ENCODE measurements around the gene ITPR1.
"Not testable (repeated sequence)": the region's sequence is repeated elsewhere in the genome, so short reads cannot be mapped to it uniquely, and the experiment has no call there.

The ITPR1 gene

GRCh38 chr3:4596612-4597011 lies 103.5 kb downstream of the ITPR1 start:
- no peak for DNase-seq (ENCODE audit: low spot score)

GRCh38 chr3:4597208-4597985 lies 104.2 kb downstream of the ITPR1 start:
- no peak for DNase-seq (ENCODE audit: low spot score)

DNA sequence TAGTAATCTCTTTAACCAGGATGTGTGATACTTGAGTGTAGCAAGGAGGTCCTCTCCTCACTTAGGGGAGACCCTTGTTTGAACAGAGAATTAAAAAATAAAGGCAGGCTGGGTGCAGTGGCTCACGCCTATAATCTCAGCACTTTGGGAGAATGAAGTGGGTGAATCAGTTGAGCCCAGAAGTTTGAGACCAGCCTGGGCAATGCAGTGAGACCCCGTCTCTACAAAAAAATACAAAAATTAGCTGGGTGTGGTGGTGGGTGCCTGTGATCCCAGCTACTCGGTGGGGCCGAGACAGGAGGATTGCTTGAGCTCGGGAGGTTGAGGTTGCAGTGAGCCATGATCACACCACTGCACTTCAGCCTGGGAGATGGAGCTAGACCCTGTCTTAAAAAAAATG lies 105.1 kb downstream of the ITPR1 start:
- not testable (repeated sequence) for DNase-seq (ENCODE audit: low spot score)

- DNase-seq (ENCODE audit: low spot score), result no peak
These were observed 106.5 kb downstream of the ITPR1 start for GRCh38 chr3:4599612-4600011.

- DNase-seq (ENCODE audit: low spot score), result no peak
These were observed 107.3 kb downstream of the ITPR1 start for GRCh38 chr3:4600493-4600892.

DNA sequence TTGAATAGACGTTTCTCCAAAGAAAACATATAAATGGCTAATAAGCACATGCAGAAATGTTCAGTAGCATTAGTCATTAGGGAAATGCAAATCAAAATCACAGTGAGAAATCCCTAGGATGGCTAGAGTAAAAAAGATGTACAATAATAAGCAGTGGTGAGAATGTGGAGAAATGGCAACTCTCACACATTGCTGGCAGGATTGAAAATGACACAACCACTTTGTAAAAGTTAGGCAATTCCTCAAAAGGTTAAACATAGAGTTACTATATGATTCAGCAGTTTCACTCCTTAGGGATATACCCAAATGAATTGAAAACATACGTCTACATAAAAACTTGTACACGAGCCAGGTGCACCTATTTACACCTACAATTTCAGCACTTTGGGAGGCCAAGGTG lies 108.7 kb downstream of the ITPR1 start:
- DNase-seq (ENCODE audit: low spot score), result no peak

GRCh38 chr3:4604693-4605092 lies 111.5 kb downstream of the ITPR1 start:
- DNase-seq (ENCODE audit: low spot score), result no peak

- DNase-seq (ENCODE audit: low spot score), result no peak
These were observed 113.8 kb downstream of the ITPR1 start for GRCh38 chr3:4606911-4607310.

DNA sequence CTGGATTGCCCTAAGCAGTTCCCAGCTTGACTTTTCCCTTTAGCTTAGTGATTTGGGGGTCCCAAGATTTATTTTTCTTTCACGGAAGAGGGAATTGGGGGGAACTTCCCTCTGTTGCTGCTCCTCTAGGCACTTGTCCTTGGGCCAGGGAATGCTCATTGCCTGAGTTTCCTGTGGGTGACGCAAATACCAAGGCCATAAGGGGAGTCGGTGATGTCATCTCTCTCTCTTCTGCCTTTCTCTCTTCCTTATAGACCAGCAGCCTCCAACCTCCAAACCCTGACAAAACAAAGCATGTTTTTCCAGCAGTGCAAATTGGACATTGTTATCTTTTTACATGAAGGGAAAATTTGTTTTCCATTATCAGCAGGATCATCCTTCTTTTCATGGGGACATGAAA lies 120.2 kb downstream of the ITPR1 start:
- no peak for DNase-seq (ENCODE audit: low spot score)

- DNase-seq (ENCODE audit: low spot score), result no peak
These were observed 120.9 kb downstream of the ITPR1 start for GRCh38 chr3:4614070-4614469.

- DNase-seq (ENCODE audit: low spot score), result no peak
These were observed 121.8 kb downstream of the ITPR1 start for GRCh38 chr3:4614927-4615326.

GRCh38 chr3:4615750-4616149 lies 122.6 kb downstream of the ITPR1 start:
- no peak for DNase-seq (ENCODE audit: low spot score)

DNA sequence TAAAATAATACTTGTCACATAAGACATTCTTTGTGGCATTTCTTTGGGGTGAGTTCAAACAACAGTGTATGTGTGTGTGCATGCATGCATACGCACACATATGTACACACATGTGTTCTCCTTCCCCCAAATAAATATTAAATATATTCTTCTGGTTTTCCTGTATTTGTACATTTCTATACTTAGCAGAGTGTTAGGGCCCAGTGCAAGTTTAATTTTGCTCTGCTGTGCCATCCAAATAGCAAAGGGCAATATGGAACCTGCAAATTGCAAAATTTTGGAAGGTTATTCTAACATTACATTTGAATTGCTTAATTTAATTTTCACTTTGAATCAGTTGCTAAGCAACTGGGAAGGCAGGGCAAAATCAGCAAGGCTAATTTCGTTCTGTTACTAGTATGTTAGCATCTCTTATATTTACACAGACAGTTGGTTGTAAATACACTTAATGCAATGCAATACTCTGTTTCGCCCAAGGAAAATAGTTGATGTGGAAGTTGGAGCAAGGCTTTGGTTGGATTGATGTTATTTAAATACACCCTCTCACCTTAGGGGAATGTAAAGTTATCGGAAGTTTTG lies 130.4 kb downstream of the ITPR1 start:
- peak; percentile 14 for DNase-seq (ENCODE audit: low spot score)

DNA sequence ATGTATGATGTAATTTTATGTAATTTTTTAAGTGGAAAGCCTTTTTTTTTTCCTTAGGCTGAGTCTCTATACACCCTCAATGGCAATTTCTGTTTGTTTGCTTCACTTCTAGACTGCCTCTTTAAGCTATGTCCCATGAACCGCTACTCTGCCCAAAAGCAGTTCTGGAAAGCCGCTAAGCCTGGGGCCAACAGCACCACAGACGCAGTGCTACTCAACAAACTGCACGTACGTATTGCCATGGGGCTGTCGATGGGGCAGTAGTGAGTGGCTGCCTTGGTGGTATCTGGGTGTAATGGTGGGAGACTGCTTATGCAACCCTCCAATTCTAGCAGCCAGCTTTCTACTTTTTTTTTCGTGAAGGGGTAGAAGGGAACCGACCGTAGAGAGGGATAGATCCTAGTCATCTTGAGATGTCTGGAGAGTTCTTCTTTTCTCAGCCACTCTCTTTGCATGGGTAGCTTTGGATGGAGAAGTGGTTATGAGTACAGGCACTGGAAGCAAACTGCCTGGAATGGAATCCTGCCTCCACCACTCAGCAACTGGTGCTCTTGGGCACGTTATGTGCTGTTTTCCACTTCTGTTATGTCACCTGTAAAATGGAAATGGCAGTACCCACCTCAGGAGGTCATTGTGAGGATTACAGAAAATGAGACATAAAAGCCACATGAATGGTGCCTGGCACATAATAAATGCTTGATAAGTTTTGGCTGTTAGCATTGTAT lies 134.7 kb downstream of the ITPR1 start:
- no peak for DNase-seq (ENCODE audit: low spot score)

GRCh38 chr3:4629095-4630007 lies 136.2 kb downstream of the ITPR1 start:
- DNase-seq (ENCODE audit: low spot score), result no peak

GRCh38 chr3:4633078-4634004 lies 140.2 kb downstream of the ITPR1 start:
- peak; percentile 73 for DNase-seq (ENCODE audit: low spot score)

- DNase-seq (ENCODE audit: low spot score), result no peak
These were observed 141.7 kb downstream of the ITPR1 start for GRCh38 chr3:4634894-4635293.

GRCh38 chr3:4637265-4637664 lies 144.1 kb downstream of the ITPR1 start:
- DNase-seq (ENCODE audit: low spot score), result no peak

- no peak for DNase-seq (ENCODE audit: low spot score)
These were observed 148.9 kb downstream of the ITPR1 start for GRCh38 chr3:4641863-4642563.

DNA sequence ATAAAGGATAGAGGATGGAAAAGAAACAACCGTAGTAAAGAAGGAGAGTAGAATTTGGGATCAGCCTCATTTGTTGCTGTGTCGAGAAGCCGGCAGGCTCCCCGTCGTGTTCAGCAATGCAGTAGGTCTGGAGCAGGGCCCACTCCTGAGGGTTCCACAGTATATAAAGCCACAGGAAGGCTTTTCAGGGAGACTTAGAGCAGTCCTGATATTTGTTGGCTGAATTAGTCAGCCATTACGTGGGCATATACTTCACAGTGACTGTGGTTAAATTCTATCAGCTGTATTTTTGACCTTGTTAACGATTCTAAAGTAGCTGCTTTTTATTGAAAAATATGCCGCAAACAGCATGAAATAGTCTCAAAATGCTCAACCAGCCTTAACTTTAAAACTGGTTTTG lies 149.5 kb downstream of the ITPR1 start:
- no peak for DNase-seq (ENCODE audit: low spot score)
